Fibroblast of skin of abdomen (primary cell): ENCODE results near the gene ADCY5.
"Not testable (repeated sequence)": the region's sequence is repeated elsewhere in the genome, so short reads cannot be mapped to it uniquely, and the experiment has no call there.

Experiments
- DNase-seq: peaks from one replicate; pipeline ENCODE4 v3.0.0-alpha.2; 2013

ADCY5 gene

GRCh38 chr3:123239186-123239585 lies 209.7 kb downstream of the ADCY5 start:
- DNase-seq: not testable (repeated sequence)

- no peak for DNase-seq
Measured at GRCh38 chr3:123236902-123237301, 212.0 kb downstream of the ADCY5 start.
